Right hindlimb (tissue), 1 donor: ENCODE measurements around the gene SPACDR.
"Not testable (repeated sequence)": the region's sequence is repeated elsewhere in the genome, so short reads cannot be mapped to it uniquely, and the experiment has no call there.

Source experiments
- DNase-seq: peaks from one replicate; pipeline ENCODE4 v3.0.0-alpha.2; 2018

The SPACDR gene

DNA sequence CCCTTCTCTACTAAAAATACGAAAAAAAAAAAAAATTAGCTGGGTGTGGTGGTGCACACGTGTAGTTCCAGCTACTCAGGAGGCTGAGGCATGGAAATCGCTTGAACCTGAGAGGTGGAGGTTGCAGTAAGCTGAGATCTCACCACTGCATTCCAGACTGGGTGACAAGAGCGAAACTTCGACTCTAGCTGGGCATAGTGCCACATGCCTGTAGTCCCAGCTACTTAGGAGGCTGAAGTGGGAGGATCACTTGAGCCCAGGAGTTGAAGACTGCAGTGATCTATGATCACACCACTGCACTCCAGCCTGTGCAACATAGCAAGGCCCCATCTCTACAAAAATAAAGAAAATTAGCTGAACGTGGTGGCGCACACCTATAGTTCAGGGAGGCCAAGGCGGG, 1.2 kb upstream of the SPACDR start:
- DNase-seq = no peak

- DNase-seq = no peak
Observed at GRCh38 chr7:100464791-100465190, 731 bp upstream of the SPACDR start.

GRCh38 chr7:100457033-100457432, 7.0 kb downstream of the SPACDR start:
- DNase-seq = no peak

GRCh38 chr7:100456562-100456961, 7.5 kb downstream of the SPACDR start:
- no peak for DNase-seq

GRCh38 chr7:100455206-100455605, 8.9 kb downstream of the SPACDR start:
- DNase-seq = no peak

- not testable (repeated sequence) for DNase-seq
Observed at GRCh38 chr7:100453854-100454253, 10.2 kb downstream of the SPACDR start.

DNA sequence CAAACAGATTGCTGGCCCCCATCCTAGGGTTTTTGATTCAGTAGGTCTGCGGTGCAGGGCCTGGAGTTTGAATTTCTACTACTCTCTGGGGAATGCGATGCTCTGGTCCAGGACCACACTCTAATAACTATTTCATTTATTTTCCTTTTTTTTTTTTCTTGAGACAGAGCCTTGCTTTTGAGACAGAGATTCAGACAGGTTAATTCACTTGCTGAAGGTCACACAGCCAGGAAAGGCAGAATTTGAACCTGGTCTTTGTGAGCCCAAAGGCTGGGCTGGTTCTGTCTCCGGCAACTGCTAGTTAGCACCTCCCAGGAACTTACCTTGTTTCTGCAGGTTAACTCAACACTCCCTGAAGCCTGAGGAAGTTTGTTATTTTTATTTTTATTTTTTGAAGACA, 11.5 kb downstream of the SPACDR start:
- no peak for DNase-seq

- no peak for DNase-seq
Observed at GRCh38 chr7:100449190-100449795, 14.8 kb downstream of the SPACDR start.

DNA sequence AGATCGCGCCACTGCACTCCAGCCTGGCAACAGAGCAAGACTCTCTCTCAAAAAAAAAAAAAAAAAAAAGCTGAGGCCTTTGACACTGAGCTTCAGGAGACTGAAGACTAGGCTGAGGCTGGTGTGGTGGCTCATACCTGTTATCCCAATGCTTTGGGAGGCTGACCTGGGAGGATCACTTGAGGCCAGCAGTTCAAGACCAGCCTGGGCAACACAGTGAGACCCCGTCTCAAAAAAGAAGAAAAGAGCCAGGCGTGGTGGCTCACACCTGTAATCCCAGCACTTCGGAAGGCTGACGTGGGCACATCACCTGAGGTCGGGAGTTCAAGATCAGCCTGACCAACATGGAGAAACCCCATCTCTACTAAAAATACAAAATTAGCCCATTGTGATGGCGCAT, 16.7 kb downstream of the SPACDR start:
- not testable (repeated sequence) for DNase-seq

GRCh38 chr7:100446040-100446439, 18.0 kb downstream of the SPACDR start:
- DNase-seq = no peak

DNA sequence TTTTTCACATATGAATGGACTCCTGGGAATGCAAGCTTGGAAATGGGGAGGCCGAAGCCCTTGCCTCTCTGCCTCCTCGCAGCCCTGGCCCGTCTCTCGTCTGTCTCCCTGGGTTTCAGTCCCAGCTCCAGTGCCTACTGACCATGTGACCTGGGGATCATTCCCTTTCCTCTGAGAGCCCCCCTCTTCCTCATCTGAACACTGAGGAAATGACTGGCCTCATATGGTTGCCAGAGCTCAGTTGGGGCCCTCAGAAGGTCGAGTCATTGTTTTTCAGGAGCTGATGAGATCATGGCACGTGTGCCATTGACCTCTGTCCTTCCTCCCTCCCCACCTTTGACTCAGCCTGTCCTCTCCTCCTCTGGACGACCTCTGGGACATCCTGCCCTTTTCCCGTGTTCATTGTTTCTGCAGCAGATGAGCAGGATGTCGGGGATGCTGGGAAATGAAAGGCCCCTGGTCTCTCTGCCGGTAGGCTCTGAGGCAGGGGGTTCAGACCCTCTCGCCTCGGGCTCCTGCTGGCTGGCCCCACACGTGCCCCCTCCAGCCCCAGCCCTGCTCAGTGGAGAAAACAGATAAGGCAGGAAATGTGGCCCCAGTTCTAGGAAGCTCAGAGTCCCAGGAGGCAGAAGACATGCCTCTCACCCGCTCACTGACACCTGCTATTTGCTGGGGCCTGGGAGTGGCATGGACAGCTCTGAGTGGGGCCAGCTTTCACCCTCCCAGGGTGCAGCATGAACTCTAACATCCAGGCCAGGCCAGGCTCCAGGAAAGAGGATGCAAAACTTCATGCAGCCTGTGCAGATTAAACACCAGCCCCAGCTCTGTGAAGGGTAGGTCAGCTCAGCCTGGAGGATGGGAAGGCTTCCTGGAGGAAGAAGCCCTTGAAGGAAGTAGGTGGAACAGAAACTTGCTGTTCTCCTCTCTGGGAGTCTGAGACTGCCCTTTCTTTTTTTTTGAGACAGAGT, 19.5 kb downstream of the SPACDR start:
- DNase-seq = no peak

DNA sequence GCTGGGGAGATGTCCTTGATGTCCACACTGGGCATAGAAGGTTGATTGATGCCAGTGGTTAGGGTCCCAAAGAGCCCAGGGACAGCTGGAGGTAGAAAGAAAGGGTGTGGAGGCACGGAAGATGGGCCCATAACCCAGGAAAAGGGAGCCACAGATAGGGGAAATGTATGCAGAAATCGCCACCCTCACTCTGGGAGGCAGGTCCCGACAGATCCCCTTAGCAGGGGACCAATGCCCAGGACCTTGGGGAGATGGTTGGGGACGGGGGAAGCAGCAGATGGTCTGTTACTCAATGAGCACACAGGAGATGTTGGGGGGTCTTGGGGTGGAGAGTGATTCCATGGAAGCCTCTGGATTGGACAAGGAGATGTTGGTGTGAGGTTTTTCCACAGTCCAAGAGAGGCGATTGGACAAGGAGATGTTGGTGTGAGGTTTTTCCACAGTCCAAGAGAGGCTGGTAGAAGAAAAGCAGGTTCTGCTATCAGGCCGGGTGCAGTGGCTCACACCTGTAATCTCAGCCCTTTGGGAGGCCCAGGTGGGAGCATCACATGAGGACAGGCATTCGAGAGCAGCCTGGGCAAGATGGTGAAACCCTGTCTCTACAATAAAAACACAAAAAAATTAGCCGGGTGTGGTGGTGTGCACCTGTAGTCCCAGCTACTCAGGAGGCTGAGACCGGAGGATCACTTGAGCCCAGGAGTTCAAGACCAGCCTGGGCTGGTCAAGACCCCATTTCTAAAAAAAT, 20.8 kb downstream of the SPACDR start:
- DNase-seq = no peak

DNA sequence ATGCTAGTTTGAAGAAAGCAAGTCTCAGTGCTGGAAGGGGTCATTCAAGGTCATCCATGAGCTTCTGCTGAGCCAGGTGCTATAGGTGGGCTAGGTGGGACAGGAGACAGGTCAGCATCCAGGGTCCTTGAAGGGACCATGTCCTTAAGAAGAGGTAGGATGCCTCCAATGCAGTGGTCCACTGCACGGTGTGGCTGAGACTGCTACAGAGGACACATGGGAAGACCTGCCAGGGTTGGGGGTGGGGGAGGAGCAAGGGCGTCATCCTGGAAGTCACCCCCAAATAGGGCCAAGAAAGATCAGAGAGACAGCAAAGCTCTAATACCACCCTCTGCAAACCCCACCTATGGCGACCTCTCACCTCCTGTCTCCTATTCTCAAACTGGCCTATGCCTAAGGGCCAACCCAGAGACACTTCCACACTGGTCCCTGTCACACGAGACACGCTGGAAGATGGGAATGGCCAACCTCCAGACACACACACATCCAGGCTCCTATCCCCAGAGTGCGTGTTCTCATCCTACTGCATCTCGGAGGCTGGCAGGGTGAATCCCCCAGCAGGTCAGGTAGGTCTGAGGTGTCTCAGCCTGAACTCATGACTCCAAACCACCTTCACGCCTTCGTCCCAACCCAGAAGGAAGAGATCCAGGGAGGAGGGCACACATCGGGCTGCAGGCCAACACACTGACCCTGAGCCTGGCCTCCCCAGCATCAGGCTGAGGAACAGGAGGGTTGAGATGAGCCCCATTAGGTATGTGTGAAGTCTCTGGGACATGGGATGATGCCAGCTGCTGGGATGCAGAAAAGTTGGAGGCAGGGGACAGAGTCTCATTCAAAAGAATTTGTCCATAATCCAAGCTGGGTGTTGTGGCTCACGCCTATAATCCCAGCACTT, 22.2 kb downstream of the SPACDR start:
- DNase-seq = no peak

GRCh38 chr7:100439244-100439643, 24.8 kb downstream of the SPACDR start:
- DNase-seq = not testable (repeated sequence)

DNA sequence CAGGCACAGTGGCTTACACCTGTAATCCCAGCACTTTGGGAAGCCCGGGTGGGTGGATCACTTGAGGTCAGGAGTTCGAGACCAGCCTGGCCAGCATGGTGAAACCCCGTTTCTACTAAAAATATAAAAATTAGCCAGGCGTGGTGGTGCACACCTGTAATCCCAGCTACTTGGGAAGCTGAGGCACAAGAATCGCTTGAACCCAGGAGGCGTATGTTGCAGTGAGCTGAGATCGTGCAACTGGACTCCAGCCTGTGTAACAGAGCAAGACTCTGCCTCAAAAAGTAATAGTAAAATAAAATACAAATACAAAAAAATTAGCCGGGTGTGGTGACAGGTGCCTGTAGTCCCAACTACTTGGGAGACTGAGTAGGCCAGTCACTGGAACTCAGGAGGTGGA, 25.3 kb downstream of the SPACDR start:
- not testable (repeated sequence) for DNase-seq

DNA sequence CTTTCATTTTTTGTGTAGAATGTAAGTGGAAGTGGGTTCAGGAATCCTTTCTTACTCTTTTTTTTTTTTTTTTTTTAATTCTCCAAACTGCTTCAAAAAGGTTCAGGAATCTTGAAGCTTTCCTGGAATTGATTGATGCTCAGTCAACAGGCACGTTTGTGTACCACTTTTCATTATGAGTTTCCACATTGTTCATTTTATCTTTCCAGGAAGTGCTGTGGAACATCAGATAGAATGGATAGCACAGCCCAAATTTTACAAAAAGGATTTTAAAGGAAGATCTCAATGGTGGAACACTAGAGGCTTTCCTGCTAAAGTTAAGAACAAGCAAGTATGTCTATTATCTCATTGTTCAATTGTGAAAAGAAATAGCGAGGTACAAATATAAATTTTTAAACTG, 25.9 kb downstream of the SPACDR start:
- no peak for DNase-seq

DNA sequence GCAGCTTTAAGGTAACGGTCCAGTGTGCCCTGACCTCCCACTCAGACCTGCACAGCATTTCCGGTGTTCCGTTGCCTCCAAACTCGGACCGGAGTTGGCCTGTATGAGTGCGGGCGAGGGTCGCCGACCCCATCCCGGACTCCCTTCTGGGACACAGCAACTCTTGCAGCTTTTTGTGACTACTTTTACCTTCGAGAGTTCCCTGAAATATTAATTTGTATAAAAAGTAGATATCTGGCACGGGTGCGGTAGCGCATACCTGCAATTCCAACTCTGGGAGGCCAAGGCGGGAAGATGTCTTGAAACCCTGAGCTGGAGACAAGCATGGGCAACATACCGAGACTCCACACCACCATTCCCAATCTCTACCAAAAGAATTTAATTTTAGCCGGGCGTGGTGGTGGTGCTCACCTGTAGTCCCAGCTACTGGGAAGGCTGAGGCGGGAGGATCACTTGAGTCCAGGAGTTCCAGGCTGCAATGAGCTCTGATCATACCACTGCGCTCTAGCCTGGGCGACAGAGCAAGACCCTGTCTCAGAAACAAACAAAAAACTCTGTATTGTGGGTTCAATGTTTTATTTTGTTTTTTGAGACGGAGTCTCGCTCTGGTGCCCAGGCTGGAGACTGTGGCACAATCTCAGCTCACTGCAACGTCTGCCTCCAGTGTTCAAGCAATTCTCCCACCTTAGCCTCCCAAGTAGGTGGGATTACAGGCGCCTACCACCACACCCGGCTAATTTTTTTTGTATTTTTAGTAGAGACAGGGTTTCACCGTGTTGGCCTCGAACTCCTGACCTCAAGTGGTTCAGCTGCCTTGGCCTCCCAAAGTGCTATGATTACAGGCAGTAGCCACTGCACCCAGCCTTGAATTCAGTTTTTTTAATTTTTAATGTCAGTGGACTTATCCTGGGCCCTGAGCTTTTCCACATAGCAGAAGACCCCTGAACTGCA, 26.6 kb downstream of the SPACDR start:
- no peak for DNase-seq

- DNase-seq = no peak
Observed at GRCh38 chr7:100435401-100436304, 28.4 kb downstream of the SPACDR start.

DNA sequence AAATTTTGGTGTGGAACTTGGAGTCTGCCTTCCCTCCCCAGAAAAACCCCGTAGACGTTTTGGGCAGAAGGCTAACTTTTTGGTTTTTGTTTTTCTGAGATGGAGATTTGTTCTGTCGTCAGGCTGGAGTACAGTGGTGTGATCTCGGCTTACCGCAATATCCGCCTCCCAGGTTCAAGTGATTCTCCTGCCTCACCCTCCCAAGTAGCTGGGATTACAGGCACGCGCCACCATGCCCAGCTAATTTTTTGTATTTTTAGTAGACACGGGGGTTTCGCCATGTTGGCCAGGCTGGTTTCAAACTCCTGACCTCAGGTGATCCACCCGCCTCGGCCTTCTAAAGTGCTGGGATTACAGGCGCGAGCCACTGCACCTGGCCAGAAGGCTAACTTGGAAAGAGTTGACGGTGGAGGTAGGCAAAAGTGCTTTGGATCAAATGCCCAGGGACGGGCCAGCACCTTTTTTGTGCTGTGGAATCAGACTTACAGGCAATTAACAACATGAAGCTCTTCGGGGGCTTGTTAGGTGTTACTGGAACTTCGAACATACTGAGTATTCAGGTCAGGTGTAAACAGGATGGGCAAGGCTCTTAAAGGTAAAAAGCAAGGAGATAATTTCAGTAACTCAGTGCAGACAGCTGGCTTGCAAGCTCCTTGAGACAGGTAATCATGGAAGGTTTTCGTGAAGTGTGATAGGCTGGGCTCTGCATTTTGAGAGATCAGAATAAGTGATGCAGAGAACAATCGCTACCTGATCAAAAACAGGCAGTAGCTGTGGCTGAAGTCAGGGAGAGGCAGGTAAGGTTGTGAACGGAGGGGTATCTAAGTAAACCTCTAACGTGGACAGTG, 29.5 kb downstream of the SPACDR start:
- DNase-seq = no peak
